Renal cortical epithelial cell (primary cell): ENCODE results near the gene ARAP2. TPM values are rescaled to one million over a fixed set of nuclear protein-coding genes. Genes with fewer than 3 reads are reported as not detected.

Experiments used
- DNase-seq: peaks from one replicate; pipeline ENCODE4 v3.0.0-alpha.2; 2011; ENCODE audit warnings: low read depth
- total RNA-seq: library from RNA; depleted of rRNA; stranded (reverse); fragments of >200 nt; gene quantifications from 2 replicates; pipeline ENCODE4 v1.2.3, GENCODE V29; 2014

Gene ARAP2
- total RNA-seq, 1 donor from 2014 or later, result 27.3 TPM

DNA sequence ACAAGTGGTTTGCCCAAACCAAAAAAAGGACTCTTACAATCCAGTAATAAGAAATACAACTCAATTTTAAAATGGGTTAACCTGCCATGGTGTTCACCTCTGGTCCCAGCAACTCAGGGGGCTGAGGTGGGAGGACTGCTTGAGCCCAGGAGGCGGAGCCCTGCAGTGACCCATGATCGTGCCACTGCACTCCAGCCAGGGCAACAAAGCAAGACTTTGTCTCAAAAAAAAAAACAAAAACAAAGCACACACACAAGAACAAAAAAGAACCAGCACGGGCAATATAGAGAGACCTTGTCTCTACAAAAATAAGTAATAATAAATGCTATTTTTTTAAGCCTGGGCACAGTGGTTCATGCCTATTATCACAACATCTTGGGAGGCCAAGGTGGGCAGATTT lies 28.7 kb downstream of the ARAP2 start:
- no peak for DNase-seq

DNA sequence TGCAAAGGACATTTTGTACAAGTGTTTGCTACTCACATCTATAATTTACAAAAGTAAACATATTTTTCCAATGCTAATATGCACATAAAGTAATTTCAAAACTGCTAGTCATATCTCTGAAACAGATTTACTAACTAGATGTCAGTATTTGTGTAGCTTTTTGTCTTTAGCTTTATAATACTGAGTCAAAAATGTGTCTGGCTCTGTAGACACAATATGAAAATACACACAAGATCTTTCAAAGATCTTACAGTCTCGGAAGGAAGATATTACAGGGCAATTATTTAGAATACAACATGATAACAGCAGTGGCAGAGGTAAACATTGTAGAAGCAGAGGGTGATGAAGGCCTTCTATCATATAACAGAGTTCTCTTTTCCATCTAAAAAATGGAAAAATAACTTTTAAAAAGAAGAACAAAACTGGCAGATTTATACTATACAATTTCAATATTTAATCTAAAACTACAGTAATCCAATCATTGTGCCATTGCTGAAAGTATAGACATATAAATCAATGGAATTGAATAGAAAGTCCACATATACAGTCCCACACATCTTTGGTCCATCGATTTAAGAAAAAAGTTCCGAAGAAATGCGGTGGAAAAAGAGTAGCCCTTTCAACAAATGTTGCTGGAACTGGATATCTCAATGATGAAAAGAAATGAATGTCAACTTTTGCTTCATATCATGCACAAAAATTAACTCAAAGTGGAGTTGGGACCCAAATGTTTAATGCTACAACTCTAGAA lies 29.4 kb downstream of the ARAP2 start:
- DNase-seq, result no peak

DNA sequence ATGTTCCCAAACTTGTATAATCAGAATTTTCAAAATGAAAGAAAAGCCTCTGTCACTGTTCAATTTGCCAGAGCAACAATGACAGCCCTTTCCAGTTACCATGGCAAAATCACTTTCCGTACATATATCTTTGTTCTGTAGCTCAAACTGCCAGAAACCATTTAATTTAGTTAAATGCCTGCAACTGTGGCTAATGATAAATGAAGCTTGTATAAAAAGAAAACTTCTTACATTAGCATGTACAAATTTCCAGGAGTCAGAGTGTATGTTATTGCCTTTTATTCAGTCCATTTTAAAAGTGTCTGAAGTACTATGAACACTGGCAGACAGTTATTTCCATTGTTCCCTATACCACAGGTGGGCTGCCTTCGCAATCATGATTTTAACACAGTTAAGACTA lies 30.3 kb downstream of the ARAP2 start:
- no peak for DNase-seq

DNA sequence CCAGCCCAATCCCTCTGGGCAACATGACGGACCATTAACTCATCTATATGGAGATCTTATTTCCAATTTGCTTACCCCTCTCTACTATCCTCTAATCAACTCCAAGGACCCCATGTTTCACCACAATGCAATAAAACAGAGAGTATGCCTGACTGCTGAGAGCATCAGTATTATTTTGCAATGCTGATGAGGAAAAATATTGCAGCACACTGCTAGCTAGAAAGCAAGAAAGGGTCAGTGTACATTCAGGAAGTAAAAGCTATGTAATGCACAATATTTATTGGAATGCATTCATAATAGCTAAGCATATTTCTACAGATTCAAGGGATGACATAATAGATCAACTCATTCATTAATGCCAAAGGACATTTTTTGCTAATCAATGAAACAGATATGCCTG lies 33.2 kb downstream of the ARAP2 start:
- DNase-seq, result no peak

DNA sequence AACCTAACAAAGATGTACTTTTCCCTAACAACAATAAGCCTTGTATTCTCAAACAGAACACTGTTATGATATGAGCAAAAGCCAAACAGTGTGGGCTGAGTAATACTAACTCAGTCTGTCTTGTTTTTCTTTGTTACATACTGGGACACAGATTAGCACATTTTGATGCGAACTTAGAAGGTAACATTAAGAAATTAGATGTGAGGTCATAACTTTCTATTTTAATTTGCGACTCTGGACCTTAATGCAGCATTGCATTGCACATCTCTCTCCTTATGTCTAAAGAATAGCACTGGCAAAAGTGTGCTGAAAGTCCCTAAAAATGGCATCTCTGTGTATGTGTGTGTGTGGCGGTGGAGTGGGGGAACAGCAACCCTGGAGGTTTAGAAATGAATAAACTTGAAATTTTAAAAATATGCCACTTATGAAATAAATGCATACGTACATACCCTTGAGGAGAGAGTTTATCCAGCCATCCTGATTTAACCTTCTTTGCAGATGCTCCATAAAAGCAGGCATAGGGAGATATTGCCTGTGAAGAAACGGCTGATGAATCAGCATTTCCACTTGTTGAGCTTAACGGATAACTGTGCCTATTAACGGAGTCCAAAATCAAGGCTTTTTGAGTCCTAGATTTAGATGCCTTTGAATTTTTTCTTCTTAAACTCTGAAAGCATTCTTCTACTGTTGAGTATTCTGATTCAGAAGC lies 34.2 kb downstream of the ARAP2 start:
- no peak for DNase-seq

DNA sequence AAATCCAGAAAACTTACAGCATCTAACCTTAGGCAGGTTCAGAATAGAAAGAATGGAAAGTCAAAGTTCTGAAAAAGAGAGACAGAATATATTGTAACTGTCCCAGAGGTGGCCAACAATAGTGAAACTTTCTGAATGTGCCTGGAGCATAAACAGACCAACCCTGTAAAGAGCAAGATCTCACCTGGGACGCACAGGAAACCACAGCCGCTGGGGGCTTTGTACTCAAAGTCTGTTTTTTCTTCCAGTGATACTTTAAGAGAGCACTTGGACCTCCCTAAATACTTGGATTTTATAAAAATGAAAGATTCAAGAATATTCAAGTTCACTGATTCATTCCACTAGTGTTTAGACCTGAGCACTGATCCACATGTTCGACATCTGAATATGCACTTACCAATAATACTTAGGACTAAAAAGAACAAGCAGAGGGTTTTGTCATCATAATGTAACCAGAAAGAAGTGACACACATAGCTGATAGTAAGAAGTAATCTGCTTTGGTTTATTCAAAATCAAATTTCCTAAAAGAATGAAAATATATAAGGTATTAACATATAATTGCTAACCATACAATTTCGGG lies 35.3 kb downstream of the ARAP2 start:
- no peak for DNase-seq

DNA sequence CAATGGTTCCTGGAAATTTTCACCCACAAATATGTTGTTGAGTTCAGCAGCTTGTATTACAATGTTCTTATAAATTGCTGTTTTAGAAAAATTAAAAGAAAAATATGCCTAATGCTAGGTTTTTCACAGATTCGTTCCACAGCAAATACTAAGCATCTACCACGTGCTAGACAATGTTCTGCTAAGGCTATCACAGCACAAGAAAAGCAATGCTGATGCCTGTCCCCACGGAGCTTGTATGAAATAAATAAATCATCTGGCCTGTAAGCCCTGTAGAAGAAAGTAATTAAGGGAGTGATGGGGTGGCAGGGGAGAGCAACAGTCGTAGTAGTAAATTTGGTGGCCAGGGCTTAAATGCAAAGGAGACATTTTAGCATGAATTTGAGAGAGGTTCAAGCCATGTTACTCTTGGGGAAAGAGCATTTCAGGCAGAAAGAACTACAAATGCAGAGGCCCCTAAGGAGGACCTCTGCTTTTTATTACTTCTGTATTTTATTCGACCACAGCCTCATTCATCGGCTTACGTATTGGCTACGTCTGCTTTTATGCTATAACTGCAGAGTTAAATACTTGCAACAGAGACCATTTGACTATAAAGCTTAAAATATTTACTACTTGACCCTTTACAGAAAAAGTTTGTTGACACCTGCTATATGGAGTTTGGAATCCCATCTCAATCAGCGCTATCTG lies 36.3 kb downstream of the ARAP2 start:
- peak; percentile 22 for DNase-seq

DNA sequence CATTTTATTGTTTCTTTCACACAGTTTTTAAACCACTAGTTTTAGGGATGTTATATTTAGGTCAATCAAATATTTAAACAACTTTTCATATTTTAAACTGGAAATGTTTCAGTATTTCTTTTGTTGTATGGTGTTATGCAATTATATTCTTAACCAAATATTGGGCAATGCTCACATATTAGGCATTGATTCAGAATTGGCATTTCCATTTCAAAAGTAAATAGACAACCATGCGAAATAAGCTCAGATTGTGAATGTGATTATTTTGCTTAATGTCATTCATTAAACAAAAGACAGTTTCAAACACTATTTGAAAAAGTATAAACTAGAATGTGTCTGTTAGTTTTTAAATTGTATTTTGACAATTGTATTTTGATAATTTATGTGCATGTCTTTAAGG lies 36.9 kb downstream of the ARAP2 start:
- no peak for DNase-seq

DNA sequence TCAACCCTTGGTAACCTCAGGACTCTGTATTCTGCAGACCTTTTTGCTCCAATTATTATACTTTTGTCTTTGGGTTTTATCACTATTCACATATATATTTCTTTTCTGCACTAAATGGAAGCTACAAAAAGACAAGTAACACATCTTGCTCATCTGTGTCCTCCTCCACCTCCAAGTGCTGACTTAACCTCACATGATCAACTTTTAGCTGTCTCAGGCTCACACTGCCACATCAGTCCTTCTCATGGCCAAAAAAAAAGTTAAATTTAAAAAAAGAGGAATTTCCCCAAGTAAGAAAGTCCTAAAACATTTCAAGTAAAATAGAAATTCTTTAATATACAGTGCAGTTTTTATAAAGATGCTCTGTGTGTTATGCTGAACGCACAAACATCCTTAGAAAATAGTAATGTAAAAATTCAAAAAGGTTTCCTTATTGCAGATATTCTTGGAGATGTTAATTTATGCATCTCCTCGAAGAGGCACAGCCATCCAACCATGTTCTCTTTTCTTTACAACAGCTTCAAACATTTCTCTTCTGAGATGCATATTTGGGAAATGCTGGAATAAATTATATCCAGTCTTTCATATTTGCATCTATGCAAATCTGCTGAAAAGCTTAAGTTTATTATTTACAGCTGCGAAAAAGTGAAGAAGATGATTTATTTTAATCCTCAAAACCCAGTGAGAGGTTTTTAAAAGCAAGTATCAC lies 37.6 kb downstream of the ARAP2 start:
- DNase-seq, result no peak

DNA sequence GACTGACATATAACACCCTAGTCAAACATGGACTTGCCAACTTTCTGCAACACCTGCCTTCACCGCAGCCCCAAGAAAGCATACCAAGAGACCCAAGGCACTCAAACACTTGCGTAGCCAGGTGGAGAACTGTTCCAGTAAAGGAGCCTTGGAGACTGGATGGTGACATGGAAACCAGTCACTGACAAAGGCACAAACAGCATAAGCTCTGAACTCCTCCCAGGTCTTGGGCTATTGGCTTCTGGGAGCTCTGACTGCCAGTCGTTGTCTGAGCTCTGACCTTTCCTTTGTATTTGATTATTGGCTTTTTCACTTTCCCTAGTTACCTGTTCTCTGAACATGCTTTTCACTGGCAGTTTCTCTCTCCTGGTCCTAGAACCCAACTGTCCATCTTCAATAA lies 38.3 kb downstream of the ARAP2 start:
- no peak for DNase-seq

DNA sequence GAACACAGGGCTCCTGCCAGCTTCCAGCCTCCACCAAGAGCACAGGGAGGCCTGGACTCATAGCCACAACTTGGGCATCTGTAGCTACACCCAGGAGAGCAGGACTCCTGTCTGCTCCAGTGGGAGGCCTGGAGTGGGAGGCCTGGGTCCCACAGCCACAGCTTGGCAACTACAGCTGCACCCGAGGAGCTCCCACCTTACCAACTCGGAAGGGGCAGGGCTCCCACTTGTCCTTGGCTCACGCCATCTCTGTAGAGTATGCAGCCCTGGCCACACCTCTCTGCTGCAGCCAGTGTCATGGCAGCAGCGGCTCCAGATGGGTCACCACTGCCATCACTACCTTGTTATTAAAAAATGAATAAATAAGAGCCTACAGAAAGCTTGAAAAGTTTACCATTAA lies 45.5 kb downstream of the ARAP2 start:
- DNase-seq, result no peak

DNA sequence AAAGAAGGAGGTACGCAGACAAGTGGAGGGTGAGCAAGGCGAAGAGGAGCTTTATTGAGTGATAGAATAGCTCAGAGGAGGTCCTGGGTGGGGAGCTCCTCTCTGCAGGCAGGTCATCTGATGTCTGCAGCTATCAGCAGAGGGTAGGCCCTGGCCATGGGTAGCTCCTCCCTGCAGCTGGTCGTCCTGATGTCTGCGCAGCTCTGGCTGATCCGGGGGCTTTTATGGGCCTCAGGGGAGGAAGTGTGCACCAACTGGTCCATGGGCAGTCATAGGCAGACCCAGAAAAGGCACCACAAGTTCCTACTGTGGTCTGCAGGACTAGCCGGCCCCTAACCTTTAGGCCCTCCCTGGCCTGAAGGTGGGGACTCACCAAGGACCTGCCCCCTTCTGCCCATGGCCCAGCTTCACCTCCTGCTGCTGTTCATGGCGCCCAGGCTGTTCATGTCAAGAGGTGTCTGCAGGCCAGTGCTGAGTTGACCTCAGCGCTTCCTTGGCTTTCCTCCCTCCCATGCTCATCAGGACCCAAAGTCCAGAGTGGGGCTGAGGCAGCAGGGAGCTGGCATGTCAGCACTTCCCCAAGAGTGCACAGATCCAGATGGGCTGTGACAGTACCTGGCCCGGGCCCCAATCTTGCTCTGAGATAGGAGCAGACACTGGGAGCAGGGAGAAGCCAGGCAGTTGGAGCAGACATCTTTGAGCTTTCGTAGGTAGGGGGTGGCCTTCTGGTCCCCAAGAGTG lies 46.1 kb downstream of the ARAP2 start:
- no peak for DNase-seq

DNA sequence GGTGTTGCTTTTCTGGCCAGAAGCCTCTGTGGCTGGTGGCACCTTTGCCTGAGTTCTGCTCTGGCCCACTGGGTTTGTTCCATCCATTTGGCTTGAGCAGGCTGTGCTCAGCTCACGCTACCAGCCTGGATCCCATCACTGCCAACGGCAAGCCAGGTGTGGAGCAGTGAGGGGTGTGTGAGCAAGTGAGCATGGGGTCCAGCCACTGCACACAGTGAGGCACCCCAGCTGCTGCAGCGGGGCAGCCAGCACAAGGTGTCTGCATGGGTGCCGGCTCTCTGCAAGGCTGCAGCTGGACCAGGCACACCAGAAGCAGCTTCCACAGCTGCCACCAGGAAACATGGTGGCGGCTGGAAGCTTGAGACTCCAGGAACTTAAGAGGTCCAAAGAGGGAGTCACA lies 46.8 kb downstream of the ARAP2 start:
- DNase-seq, result no peak

DNA sequence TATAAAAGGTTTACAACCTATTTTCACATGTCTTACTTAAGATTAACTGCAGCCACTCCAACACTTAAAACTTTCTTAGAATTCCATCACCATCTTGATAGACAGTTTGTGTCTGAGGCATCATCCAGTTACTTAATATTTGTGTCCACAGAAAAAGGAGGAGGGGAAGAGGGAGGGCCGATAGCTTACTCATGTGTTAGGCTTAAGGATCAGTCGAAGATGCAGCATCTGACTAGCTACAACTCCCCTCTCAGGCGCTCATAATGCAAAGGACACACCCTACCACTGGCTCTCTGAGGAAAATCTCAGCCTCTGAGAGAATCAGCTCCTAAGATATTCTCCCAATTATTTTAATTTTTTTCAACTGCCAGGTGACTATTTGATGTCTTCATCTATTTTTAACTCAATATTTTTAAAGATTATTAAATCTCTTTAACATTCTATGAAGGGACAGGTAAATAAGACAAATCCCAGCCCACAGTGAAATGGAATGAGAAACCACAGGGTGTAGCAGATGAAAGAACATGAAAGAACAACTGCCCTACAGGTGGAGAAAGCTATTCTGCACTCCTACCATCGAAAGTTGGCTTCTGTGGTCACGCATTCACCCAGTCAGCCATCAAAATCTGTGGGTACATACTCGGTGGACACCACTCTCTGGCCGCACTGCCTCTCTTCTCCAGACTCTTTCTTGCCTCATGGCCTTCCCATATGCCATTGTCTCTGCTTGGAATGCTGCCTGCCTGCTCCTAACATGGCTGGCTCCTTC lies 48.0 kb downstream of the ARAP2 start:
- DNase-seq, result no peak

DNA sequence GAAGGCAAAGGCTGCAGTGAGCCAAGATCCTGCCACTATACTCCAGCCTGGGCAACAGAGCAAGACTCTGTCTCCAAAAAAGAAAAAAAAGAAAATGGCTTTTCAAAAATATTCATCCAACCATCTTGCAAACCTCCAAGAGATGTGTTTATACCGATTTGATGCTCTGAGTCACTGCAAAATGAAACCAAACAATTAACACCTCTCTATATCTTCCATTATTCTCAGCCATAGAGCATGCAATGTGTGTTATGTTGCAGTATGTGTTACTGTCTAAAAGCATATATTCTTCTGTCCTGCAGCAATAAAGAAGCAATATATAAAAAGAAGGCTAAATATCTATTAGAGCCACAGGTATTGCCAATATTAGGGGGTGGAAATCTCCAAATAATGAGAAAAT lies 51.4 kb downstream of the ARAP2 start:
- no peak for DNase-seq

DNA sequence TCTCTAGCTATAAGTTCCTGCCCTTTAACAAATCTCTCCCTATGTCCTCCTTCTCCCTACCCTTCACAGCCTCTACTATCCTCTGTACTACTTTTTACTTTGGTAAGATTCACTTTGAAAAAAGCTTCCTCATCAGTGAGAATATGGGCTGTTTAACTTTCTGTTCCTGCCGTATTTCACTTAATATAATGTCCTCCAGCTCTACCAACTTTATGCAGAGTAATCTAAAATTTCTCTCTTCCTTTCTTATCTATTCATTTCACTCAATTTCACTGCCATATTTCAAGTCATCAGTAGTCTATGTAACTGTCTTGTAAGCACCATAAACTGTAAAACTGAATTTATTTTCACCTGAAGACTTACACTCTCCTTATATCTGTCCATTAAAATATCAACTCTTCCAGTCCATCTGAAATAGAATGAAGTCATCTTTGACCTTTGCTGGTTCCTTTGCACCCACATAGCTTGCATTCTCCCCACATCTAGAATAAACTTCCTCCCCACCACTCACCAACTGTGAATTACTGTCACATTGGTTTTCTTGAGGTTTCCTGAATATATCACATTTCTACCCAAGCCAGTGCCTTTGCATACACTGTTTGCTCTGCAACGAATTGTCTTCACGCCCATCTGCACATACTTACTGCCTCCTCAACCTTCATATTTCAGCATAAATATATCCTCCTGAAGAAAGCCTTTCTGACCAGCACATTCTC lies 54.6 kb downstream of the ARAP2 start:
- DNase-seq, result no peak

DNA sequence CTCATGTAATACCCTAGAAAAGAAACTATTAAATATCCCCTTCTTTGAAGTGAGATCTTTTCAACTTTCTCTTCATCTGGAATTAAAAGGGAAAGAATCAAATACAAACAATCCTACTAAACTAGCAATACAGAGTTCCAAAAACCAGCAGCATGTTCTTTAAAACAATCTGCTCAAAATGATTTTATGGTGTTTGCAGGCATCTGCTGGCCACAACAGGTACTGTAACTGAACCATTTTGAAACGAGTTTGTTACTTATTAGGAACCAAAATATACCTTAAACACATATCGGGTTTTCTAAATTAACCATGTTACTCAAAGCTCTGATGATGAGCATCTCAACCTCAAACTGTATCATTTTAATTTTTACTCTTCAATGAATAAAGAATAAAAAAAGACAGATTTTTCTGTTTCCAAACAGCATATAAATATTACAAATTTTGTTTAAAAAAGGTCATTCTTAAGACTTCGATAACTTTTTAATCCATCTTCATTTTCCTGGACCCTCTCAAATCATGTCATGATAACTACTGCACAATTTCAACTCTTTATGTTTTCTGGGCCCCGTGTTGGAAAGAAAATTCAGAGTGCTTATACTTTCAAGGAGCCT lies 56.5 kb downstream of the ARAP2 start:
- peak; percentile 36 for DNase-seq

DNA sequence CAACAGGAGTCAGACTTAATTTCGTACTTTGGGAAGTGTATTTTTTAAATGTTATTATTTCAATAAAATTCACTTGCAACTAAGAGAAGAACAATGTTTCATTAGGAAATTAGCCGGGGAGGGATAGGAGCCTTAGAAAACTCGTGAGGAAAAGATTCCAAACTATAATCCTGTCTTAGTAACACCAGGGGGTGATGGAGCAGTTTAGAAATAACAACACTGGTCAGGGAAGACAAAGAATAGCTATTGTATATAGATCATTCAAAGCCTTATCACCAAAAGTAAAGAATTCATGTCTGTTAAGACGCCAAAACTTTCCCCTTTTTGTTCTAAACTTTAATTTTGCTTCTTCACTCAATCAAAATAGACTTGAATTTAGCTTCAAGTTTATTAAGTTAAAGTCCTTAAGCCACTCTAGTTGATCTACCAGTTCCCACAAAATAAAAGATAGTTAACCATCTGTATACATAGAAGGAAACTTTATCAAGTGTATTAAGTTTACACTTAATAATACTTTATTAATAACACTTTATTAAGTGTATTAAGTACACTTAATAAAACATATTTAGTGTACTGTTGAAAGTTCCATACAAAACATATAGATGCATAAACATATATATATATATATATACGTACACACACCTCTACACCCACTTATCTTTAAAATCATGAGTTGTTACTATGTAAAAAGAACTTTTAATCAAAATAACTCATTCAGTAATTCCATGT lies 60.5 kb downstream of the ARAP2 start:
- DNase-seq, result no peak

DNA sequence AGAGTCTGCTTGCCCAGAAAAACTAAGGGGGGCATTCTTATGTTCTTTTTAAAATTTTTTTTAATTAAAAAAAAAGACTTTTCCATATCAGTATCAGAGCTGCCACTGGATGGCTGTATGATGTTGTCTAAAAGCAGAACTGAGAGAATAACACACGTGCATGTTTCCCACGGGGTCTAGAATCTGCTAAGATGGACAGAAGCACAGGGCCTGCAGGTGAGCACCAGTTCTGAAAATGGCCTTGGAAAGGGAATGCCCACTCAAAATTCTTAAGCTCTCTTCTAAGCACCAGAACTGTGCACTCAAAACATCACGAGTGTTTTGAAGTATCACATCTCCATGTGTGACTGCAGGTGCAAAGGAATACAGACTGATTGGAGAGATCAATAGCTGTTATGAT lies 61.1 kb downstream of the ARAP2 start:
- DNase-seq, result no peak
